Testis (tissue), 3 donors: ENCODE measurements around the gene UVRAG. TPM values are rescaled to one million over a fixed set of nuclear protein-coding genes. Genes with fewer than 3 reads are reported as not detected.

ENCODE experiments used
- DNase-seq: peaks from one replicate; pipeline ENCODE4 v3.0.0-alpha.2; 2019
- H3K27ac ChIP-seq, 2 donors: fragments of 200-600 bp; sonication (generic); one replicate each; pipeline ENCODE4 v1.5.1; 2019
- H3K27me3 ChIP-seq: fragments of 200-600 bp; sonication (generic); one replicate; pipeline ENCODE4 v1.5.1; 2019
- H3K36me3 ChIP-seq: fragments of 200-600 bp; sonication (generic); one replicate; pipeline ENCODE4 v1.5.1; 2017; ENCODE audit warnings: low read depth; ENCODE audit errors: missing control alignments
- H3K4me1 ChIP-seq: fragments of 200-600 bp; sonication (generic); one replicate; pipeline ENCODE4 v1.5.1; 2019
- H3K4me3 ChIP-seq, 2 donors: fragments of 200-600 bp; sonication (generic); one replicate each; pipeline ENCODE4 v1.5.1; 2017 to 2019
- H3K9me3 ChIP-seq: fragments of 200-600 bp; sonication (generic); one replicate; pipeline ENCODE4 v1.5.1; 2017
- CTCF ChIP-seq, 3 experiments: fragments of 450-650 bp in 2 of 3; fragments of 200-600 bp in 1 of 3; sonication (generic) in 1 of 3; IDR thresholded peaks; one replicate each; pipeline ENCODE4 v1.5.1; 2016 to 2019; ENCODE audit warnings: antibody characterized with exemption in 3 of 3, mild to moderate bottlenecking in 2 of 3, moderate library complexity in 1 of 3
- POLR2A ChIP-seq: fragments of 450-650 bp; IDR thresholded peaks from one replicate; pipeline ENCODE4 v1.6.1; 2017; ENCODE audit warnings: antibody characterized with exemption, mild to moderate bottlenecking, moderate library complexity
- WGBS, 2 donors: methylation state at CpG; one replicate each; pipeline ENCODE4 v1.1.5; 2018; 5-methylcytosine and 5-hydroxymethylcytosine counted together
- intact Hi-C: fragments of 100-400 bp; cut with DNase I; formaldehyde crosslinking; loops from one replicate; pipeline ENCODE4 v1.15.1; 2023; ENCODE audit warnings: low total_unique reads
- polyA plus RNA-seq: library from polyadenylated mRNA; stranded (reverse); fragments of 350-450 nt; fragmentation: Illumina TruSeq; extraction: RNeasy Lipid Tissue Mini Kit (QIAGEN cat#74804); gene quantifications from one replicate; pipeline ENCODE4 v1.2.3, GENCODE V29; 2014; ENCODE audit warnings: low read depth, low replicate concordance; ENCODE audit not compliant: insufficient read depth
- total RNA-seq, 2 donors: library from RNA; depleted of rRNA; stranded (reverse); fragments of >200 nt; gene quantifications; one replicate each; pipeline ENCODE4 v1.2.3, GENCODE V29; 2016

Gene UVRAG
- total and polyA plus RNA-seq, 3 donors from 2014 or later: 10.8 to 22.4 (median 20.1) TPM

GRCh38 chr11:75905434-75905833 is 90.4 kb downstream of the UVRAG start:
- intact Hi-C loops: no loop called here
- Histone ChIP-seq H3K27me3 (no peaks in the 10 kb centered on the region), H3K36me3 (no peaks in the 10 kb centered on the region), H3K9me3 (no peaks in the 10 kb centered on the region), H3K4me3 (no peak overlapping the region), H3K4me1 (no peaks in the 10 kb centered on the region), H3K27ac (no peak overlapping the region)
- no peak for TF ChIP-seq CTCF (IDR thresholded peaks at IDR 0.05)
- no peak for TF ChIP-seq POLR2A
- no peak for DNase-seq

GRCh38 chr11:75907906-75908527 is 93.0 kb downstream of the UVRAG start:
- no peaks in the 10 kb centered on the region for H3K9me3 ChIP-seq
- WGBS, 2 donors: 93 to 96% methylated on average over 3 of the region's 3 CpGs
- intact Hi-C loops: no loop called here
- DNase-seq: no peak
- no peak overlapping the region for H3K27ac ChIP-seq
- H3K4me1 ChIP-seq: no peaks in the 10 kb centered on the region
- TF ChIP-seq POLR2A (no peak), CTCF (IDR thresholded peaks at IDR 0.05) (no peak)
- no peaks in the 10 kb centered on the region for H3K36me3 ChIP-seq
- no peaks in the 10 kb centered on the region for H3K27me3 ChIP-seq
- H3K4me3 ChIP-seq: no peak overlapping the region

GRCh38 chr11:75910426-75911145 is 95.6 kb downstream of the UVRAG start:
- Histone ChIP-seq H3K27ac (no peak overlapping the region), H3K4me1 (no peaks in the 10 kb centered on the region), H3K9me3 (no peaks in the 10 kb centered on the region), H3K36me3 (no peaks in the 10 kb centered on the region), H3K27me3 (no peaks in the 10 kb centered on the region), H3K4me3 (no peak overlapping the region)
- no peak for TF ChIP-seq CTCF (IDR thresholded peaks at IDR 0.05)
- TF ChIP-seq POLR2A: no peak
- intact Hi-C loops: no loop called here
- DNase-seq: no peak
- WGBS, 2 donors: 73 to 76% methylated on average over 3 of the region's 3 CpGs

GRCh38 chr11:75911459-75911858 is 96.4 kb downstream of the UVRAG start:
- H3K4me1 ChIP-seq: no peaks in the 10 kb centered on the region
- 91 to 98% methylated on average over 10 to 11 of the region's 11 CpGs for WGBS, 2 donors
- no peak overlapping the region for H3K27ac ChIP-seq
- no peak overlapping the region for H3K4me3 ChIP-seq
- DNase-seq: no peak
- no peaks in the 10 kb centered on the region for H3K27me3 ChIP-seq
- H3K36me3 ChIP-seq: no peaks in the 10 kb centered on the region
- TF ChIP-seq CTCF (IDR thresholded peaks at IDR 0.05): no peak
- no peak for TF ChIP-seq POLR2A
- no peaks in the 10 kb centered on the region for H3K9me3 ChIP-seq
- intact Hi-C loops: no loop called here

- intact Hi-C loops: no loop called here
- H3K4me3 ChIP-seq: no peak overlapping the region
- 94% methylated on average over 2 of the region's 2 CpGs for WGBS, 2 donors
- H3K27me3 ChIP-seq: no peaks in the 10 kb centered on the region
- no peak for TF ChIP-seq CTCF (IDR thresholded peaks at IDR 0.05)
- TF ChIP-seq POLR2A: no peak
- H3K9me3 ChIP-seq: no peaks in the 10 kb centered on the region
- no peak overlapping the region for H3K27ac ChIP-seq
- no peaks in the 10 kb centered on the region for H3K36me3 ChIP-seq
- no peaks in the 10 kb centered on the region for H3K4me1 ChIP-seq
- no peak for DNase-seq
Measured at GRCh38 chr11:75913984-75914383, 99.0 kb downstream of the UVRAG start.
